Neural cell (in vitro differentiated cells): ENCODE data around the gene C1orf50. TPM values are rescaled to one million over a fixed set of nuclear protein-coding genes. Genes with fewer than 3 reads are reported as not detected.

ENCODE experiments used
- H2AFZ ChIP-seq: fragments of 200-600, 300-800 bp; sonication (generic), shearing (Covaris generic); 2 replicates; pipeline ENCODE4 v1.6.0; 2014; ENCODE audit warnings: low read depth, mild to moderate bottlenecking, antibody characterized with exemption, low read length, moderate library complexity
- H3F3A ChIP-seq: fragments of 200-600 bp; shearing (Covaris generic); 2 replicates; pipeline ENCODE4 v1.6.1; 2016; ENCODE audit warnings: mild to moderate bottlenecking, moderate library complexity, mixed read lengths, antibody characterized with exemption, low read length; ENCODE audit not compliant: insufficient read depth, poor library complexity, severe bottlenecking
- H3K27ac ChIP-seq: fragments of 200-600, 300-800 bp; sonication (generic), shearing (Covaris generic); 2 replicates; pipeline ENCODE4 v1.5.1; 2014; ENCODE audit warnings: mild to moderate bottlenecking, low read length, moderate library complexity
- H3K27me3 ChIP-seq: fragments of 300-800, 200-600 bp; sonication (generic), shearing (Covaris generic); 2 replicates; pipeline ENCODE4 v1.6.0; 2014; ENCODE audit warnings: mild to moderate bottlenecking, low read depth, low read length, moderate library complexity; ENCODE audit not compliant: insufficient read depth
- H3K36me3 ChIP-seq: fragments of 300-800, 200-600 bp; sonication (generic), shearing (Covaris generic); 2 replicates; pipeline ENCODE4 v1.5.1; 2014; ENCODE audit warnings: mild to moderate bottlenecking, antibody characterized with exemption, low read length, moderate library complexity; ENCODE audit not compliant: insufficient read depth
- H3K4me2 ChIP-seq: fragments of 300-800, 200-600 bp; sonication (generic), shearing (Covaris generic); 2 replicates; pipeline ENCODE4 v1.6.0; 2014; ENCODE audit warnings: mild to moderate bottlenecking, low read length
- H3K4me3 ChIP-seq: fragments of 300-800, 200-600 bp; sonication (generic), shearing (Covaris generic); 2 replicates; pipeline ENCODE4 v1.5.1; 2014; ENCODE audit warnings: mild to moderate bottlenecking, low read length, moderate library complexity
- H3K79me2 ChIP-seq: fragments of 200-600 bp; shearing (Covaris generic); replicated peaks from 2 replicates; pipeline ENCODE4 v1.6.0; 2014; ENCODE audit warnings: mild to moderate bottlenecking, low read length, moderate library complexity; ENCODE audit not compliant: insufficient read depth
- H3K9ac ChIP-seq: fragments of 300-800, 200-600 bp; sonication (generic), shearing (Covaris generic); 2 replicates; pipeline ENCODE4 v1.6.1; 2016; ENCODE audit warnings: mild to moderate bottlenecking, low read length, mixed read lengths
- H3K9me2 ChIP-seq: fragments of 200-600 bp; shearing (Covaris generic); 2 replicates; pipeline ENCODE4 v1.6.1; 2016; ENCODE audit warnings: mild to moderate bottlenecking, low read length, mixed read lengths; ENCODE audit not compliant: insufficient read depth
- H3K9me3 ChIP-seq: fragments of 200-600, 300-800 bp; sonication (generic), shearing (Covaris generic); 2 replicates; pipeline ENCODE4 v1.6.1; 2016; ENCODE audit warnings: mild to moderate bottlenecking, mixed run types, low read length, moderate library complexity, mixed read lengths
- H4K20me1 ChIP-seq: fragments of 200-600 bp; shearing (Covaris generic); 2 replicates; pipeline ENCODE4 v1.6.1; 2016; ENCODE audit warnings: mild to moderate bottlenecking, mixed run types; ENCODE audit not compliant: insufficient read depth
- CTCF ChIP-seq: fragments of 450-650 bp; IDR thresholded peaks from 2 replicates; pipeline ENCODE4 v1.5.1; 2014; ENCODE audit warnings: antibody characterized with exemption, mild to moderate bottlenecking, moderate library complexity; ENCODE audit not compliant: poor library complexity, severe bottlenecking
- EP300 ChIP-seq: fragments of 450-650 bp; conservative IDR thresholded peaks from 2 replicates; pipeline ENCODE4 v1.6.1; 2014; ENCODE audit warnings: antibody characterized with exemption, mild to moderate bottlenecking, moderate library complexity; ENCODE audit not compliant: poor library complexity, severe bottlenecking
- EZH2 ChIP-seq: fragments of 200-600, 300-800 bp; shearing (Covaris generic), sonication (generic); IDR thresholded peaks from 2 replicates; pipeline ENCODE4 v1.6.1; 2014; ENCODE audit warnings: antibody characterized with exemption, low read length, borderline replicate concordance, mild to moderate bottlenecking; ENCODE audit not compliant: insufficient read depth, poor library complexity, severe bottlenecking
- MXI1 ChIP-seq: fragments of 450-650 bp; conservative IDR thresholded peaks from 2 replicates; pipeline ENCODE4 v1.6.1; 2014; ENCODE audit warnings: antibody characterized with exemption, mild to moderate bottlenecking; ENCODE audit not compliant: poor library complexity, severe bottlenecking
- POLR2AphosphoS5 ChIP-seq: IDR thresholded peaks from 2 replicates; pipeline ENCODE4 v1.6.1; 2012
- RAD21 ChIP-seq: fragments of 450-650 bp; conservative IDR thresholded peaks from 2 replicates; pipeline ENCODE4 v1.6.1; 2014; ENCODE audit warnings: antibody characterized with exemption, mild to moderate bottlenecking, moderate library complexity
- REST ChIP-seq: IDR thresholded peaks from 2 replicates; pipeline ENCODE4 v1.6.1; 2012; ENCODE audit warnings: borderline replicate concordance
- SMC3 ChIP-seq: fragments of 450-650 bp; conservative IDR thresholded peaks from 2 replicates; pipeline ENCODE4 v1.6.1; 2014; ENCODE audit warnings: antibody characterized with exemption, mild to moderate bottlenecking, moderate library complexity; ENCODE audit not compliant: poor library complexity
- TAF1 ChIP-seq: IDR thresholded peaks from 2 replicates; pipeline ENCODE4 v1.6.1; 2012; ENCODE audit warnings: low read depth
- polyA plus RNA-seq: library from polyadenylated mRNA; depleted of rRNA; stranded (reverse); fragments of >200 nt; gene quantifications from 2 replicates; pipeline ENCODE4 v1.2.3, GENCODE V29; 2014

The C1orf50 gene
- polyA plus RNA-seq, 1 donor from 2014 or later: 26.7 TPM

- TF ChIP-seq EP300 (no peak), EZH2 (no peak)
Measured at GRCh38 chr1:42730988-42731387, 36.1 kb upstream of the C1orf50 start (continued).

GRCh38 chr1:42731585-42731984 lies 35.5 kb upstream of the C1orf50 start:
- TF ChIP-seq RAD21 (no peak), POLR2AphosphoS5 (no peak), SMC3 (no peak), EP300 (no peak), EZH2 (no peak), REST (no peak), TAF1 (no peak), MXI1 (no peak), CTCF (no peak)
- no peak overlapping the region for H3K4me2 ChIP-seq
- H3K9me2 ChIP-seq: no peaks in the 10 kb centered on the region
- no peaks in the 10 kb centered on the region for H3K79me2 ChIP-seq
- H4K20me1 ChIP-seq: no peaks in the 10 kb centered on the region
- H3K27me3 ChIP-seq: no peaks in the 10 kb centered on the region
- H3F3A ChIP-seq: no peaks in the 10 kb centered on the region
- no peak overlapping the region for H3K27ac ChIP-seq
- no peaks in the 10 kb centered on the region for H3K9me3 ChIP-seq
- no peaks in the 10 kb centered on the region for H3K36me3 ChIP-seq
- H3K4me3 ChIP-seq: no peak overlapping the region
- H3K9ac ChIP-seq: no peak overlapping the region
- H2AFZ ChIP-seq: no peak overlapping the region

- no peak for TF ChIP-seq SMC3
- Histone ChIP-seq H4K20me1 (no peaks in the 10 kb centered on the region), H3K9me2 (no peaks in the 10 kb centered on the region), H3K4me3 (no peak overlapping the region), H2AFZ (no peak overlapping the region), H3F3A (no peaks in the 10 kb centered on the region), H3K36me3 (no peaks in the 10 kb centered on the region), H3K9ac (no peak overlapping the region), H3K27ac (no peak overlapping the region), H3K79me2 (no peaks in the 10 kb centered on the region), H3K27me3 (no peaks in the 10 kb centered on the region), H3K9me3 (no peaks in the 10 kb centered on the region), H3K4me2 (no peak overlapping the region)
Measured at GRCh38 chr1:42732126-42732680, 34.8 kb upstream of the C1orf50 start.
